Pulmonary artery endothelial cell (primary cell): ENCODE results near the gene FEV. TPM values are rescaled to one million over a fixed set of nuclear protein-coding genes. Genes with fewer than 3 reads are reported as not detected.

Source experiments
- DNase-seq: peaks from one replicate; pipeline ENCODE4 v3.0.0-alpha.2; 2011; ENCODE audit warnings: low read depth, low spot score
- total RNA-seq: library from RNA; depleted of rRNA; stranded (reverse); fragments of >200 nt; gene quantifications from 2 replicates; pipeline ENCODE4 v1.2.3, GENCODE V29; 2014

Gene FEV
- total RNA-seq, 1 donor from 2014 or later = not detected

GRCh38 chr2:218993345-218994315 lies 8.6 kb upstream of the FEV start, which contains the start of gene CRYBA2:
CRYBA2 (minus strand) TSS chr2:218993422; CDS start chr2:218993176, 246 bp downstream.
- DNase-seq = no peak

DNA sequence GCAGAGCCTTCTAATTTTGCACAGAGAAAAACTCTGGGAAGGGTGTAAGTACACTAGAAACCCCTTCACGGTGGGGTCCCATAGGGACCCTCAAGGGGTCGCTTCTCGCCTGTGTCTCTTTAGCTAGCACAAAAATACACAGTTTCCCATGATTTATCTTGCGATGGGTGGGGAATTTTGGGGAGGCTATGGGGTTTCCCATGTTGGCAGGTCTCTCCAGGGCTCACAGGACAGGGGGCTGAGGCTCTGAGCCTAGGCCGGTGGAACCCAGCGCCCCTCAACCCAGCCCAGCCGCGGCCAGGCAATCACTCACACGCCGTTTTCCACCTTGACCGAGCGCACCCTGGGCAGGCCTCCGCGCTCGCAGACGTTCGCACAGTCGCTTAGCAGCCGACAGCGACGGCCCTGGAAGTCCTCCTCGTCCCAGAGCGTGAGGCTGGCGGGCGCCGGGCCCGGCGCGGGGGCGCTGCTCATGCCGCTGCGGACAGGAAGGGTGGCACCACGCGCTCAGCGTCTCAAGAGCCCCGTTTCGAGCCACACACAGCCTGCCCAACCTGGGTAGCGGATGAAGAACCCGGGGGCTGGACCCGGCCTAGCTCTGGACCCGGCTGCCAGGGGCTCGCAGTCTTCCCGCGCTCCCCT lies 7.8 kb upstream of the FEV start:
- DNase-seq = no peak

- no peak for DNase-seq
These were observed 7.2 kb upstream of the FEV start for GRCh38 chr2:218992196-218992595.

- no peak for DNase-seq
These were observed 6.7 kb upstream of the FEV start for GRCh38 chr2:218991674-218992168.

DNA sequence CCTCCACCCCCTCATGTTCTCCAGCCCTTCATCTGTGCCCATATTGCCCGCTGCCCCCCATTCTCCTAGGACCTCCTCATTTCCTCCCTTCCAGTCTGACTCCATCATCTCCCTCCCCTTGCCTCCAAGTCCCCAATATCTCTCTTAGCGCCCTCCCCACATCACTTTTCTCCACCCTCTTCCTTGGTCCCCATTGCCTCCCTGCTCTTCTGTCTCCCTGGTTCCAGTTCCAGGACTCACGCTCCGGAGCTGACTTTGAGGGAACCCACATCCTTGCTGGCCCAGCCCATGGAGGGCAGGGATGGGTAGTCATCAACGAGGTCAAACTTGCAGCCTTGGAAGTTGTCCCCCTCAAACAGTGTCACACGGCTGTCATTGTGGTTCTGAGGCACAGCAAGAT lies 5.6 kb upstream of the FEV start:
- DNase-seq = no peak

DNA sequence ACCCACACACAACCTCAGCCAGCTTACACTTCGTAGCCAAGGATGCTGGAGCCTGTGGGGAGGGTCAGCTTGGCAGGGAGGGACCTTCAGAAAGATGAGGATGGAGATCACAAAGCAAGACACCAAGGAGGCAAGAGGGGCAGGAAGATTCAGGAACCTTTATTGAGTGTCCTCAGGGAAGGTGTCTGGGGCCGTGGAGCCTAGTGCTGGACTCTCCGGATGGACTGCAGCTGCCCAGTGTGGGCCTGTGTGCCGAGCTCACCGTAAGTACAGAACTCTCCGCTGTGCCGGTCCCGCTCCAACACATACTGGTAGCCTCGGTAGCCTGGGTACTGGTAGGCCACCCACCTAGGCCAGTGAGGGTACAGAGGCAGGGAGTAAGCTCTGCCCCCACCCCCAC lies 5.1 kb upstream of the FEV start:
- no peak for DNase-seq

DNA sequence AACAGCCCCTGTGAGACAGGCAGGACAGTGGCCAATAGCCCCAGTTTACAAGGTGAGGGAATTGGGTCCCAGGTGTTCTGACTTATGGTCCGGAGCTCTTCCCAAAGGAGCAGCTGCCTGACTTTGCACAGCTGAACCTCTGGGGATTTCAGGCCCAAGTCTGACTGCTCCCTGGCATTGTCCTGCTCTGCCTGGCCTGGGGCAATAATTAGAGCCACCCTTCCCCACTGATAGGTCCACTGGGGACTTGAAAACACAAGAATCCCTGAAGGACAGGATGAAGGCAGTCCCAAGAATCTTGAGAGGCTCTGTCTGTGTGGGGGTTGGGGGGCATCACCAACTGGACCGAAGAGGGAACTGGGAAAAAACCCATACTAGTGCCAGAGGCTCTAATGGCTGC lies 3.7 kb upstream of the FEV start:
- DNase-seq = no peak

- DNase-seq = no peak
These were observed 3.2 kb upstream of the FEV start for GRCh38 chr2:218988164-218988563.

DNA sequence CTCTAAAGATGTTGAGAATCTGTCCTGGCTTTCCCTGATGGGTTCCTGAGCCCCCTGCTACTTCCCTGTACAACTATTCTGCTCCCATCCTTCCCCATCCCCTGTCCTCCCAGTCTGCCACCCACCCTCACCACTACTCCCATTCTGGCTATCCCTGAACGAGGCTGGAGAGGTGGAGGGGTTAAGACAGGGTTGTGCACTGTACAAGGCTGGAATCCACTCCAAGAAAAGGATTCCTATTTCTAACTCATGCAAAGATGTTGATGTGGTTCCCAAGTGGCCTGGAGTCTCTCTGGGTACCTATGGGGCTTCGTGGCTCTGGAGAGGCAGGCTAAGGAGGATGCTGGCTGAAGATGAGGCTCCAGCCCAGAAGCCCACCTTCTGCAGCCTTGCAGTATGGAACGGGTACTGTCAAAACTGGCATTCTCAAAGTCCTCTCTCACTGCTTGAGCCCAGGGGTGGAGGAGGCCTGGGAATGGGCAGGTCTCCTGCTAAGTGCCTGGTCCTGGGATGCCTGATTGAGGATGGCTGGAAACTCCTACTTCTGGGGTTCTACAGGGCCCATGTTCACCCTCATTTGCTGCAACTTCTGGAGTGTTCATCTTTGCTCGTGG lies 1.3 kb upstream of the FEV start:
- no peak for DNase-seq

GRCh38 chr2:218985325-218986091 lies 524 bp upstream of the FEV start:
- DNase-seq = no peak

DNA sequence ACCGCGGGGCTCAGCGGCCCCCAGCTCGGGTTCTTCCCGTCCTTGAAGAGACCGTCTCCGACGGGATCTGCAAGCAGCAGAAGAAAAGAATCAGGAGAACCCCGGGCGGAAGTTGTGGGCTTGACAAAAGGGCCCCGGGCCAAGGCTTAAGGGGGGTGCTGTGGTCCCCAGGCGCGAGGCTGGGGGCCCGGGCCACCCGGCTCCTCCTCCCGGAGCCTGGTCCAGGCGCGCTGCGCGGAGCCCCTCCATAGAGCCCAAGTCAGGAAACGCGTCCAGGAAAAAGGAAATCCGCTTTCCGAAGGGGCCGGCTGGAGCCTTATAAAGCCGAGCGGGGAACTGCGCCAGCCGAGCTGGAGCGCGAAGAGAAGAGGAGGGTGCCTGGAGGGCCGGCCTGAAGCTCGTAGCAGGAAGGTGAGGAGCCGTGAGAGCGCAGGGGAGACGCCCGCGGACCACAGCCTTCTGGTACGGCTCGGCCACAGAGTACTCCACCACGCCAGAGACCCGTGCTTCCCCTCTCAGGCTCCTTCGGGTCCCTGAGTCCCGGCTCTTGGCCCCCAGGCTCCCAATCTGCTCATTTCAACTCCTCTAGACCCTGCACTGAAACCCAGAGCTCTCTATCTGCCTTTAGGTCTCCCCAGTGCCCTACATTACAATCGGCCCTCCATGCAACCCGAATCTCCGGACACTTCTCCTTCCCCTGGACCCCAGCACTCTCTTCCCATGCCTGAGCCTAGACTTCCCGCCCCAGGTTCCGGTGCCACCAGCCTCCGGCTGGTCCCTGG lies 554 bp downstream of the FEV start:
- DNase-seq = peak; percentile 30

DNA sequence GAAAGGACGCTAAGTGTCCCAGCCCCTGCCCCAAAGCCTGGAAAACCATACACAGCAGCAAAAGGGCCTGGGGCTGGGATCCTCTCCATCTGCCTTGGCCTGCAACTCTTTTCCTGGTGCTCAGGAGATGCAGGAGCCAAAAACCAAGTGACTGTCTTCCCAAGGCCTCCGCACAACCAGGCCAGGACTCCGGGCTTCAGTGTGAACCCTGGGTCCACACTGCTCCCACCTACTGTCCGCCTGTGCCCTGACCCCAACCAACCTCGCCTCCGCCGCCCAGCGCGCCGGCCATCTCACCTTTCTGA lies 1.1 kb downstream of the FEV start:
- no peak for DNase-seq

DNA sequence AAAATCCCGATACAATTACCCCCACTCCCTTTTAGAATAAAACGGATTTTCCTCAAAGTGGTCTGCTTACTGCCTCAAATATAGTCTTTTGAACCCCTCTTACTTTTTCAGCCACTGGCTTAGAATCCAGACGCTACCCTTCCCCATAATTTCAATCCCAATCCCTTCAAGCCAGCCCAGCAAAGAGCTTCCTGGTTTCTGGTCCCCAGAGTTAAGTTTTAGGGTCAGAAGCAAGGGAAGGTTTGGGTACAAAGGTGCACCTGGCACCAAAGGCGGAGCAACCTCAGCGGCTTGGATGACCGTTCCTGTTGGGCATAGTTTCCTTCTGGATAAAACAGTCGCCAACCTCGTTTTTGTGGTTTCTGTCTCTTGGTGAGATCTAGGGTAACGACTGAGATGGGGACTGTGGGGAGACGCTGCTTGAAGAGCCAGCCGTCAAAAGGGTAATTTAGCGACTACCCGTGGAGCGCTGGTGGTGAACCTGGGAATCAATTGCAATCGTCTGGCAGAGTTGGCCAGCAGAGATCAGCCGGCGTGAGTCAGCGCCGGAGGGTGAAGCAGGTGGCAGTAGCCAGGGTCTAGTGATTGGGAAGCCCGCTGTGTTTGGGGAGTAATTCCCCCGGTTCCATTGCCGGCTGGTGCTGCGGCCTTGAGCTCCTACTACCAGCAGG lies 1.6 kb downstream of the FEV start:
- DNase-seq = no peak

GRCh38 chr2:218982586-218983262 lies 2.3 kb downstream of the FEV start:
- no peak for DNase-seq

DNA sequence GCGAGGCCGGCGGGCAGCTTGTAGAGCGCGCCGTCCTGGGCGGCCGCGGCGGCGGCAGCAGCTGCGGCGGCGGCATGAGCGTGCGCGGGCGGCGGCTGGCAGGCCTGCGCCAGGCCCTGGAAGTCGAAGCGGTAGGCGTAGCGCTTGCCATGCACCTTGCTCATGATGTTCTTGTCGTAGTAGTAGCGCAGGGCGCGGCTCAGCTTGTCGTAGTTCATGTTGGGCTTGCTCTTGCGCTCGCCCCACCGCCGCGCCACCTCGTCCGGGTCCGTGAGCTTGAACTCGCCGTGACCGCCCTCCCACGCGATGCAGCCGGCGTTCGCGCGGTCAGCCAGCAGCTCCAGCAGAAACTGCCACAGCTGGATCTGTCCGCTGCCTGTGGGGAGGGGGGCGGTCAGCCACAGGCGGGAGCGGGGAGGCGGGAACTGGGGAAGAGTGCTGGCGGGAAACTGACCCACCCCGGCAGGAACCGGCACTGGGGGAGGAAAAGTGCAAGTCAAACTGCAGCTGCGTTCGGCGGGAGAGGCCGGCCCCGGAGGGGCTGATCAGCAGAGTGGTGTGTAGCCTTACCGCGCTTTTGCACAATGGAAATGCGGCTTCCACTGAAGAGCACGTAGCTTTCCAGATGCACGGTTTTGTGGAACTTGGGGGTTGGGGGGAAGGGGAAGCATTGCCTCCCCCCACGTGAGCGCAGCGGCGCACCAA lies 3.0 kb downstream of the FEV start:
- DNase-seq = no peak

DNA sequence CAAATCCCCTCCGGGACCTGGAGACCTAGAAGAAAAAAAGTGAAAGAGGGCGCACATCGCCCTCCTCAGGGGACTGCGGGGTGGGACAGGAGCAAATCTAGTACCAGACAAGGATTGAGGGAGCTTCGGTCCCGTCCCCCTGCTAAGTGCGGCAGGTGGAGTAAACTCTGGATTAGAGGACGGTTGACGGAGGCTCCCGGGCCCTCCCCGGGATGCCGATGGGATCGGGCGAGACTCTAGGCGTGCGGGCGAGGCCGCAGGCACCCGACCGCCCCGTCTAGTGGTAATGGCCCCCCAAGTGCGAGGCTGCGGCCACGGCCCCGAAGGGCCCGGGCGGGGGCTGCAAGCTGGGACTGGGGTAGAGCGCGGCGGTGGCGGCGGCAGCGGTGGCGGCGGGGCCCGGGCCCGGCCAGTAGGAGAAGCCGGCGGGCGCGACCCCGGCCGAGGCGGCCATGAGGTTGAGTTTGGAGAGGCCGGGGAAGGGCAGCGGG lies 3.5 kb downstream of the FEV start:
- no peak for DNase-seq

DNA sequence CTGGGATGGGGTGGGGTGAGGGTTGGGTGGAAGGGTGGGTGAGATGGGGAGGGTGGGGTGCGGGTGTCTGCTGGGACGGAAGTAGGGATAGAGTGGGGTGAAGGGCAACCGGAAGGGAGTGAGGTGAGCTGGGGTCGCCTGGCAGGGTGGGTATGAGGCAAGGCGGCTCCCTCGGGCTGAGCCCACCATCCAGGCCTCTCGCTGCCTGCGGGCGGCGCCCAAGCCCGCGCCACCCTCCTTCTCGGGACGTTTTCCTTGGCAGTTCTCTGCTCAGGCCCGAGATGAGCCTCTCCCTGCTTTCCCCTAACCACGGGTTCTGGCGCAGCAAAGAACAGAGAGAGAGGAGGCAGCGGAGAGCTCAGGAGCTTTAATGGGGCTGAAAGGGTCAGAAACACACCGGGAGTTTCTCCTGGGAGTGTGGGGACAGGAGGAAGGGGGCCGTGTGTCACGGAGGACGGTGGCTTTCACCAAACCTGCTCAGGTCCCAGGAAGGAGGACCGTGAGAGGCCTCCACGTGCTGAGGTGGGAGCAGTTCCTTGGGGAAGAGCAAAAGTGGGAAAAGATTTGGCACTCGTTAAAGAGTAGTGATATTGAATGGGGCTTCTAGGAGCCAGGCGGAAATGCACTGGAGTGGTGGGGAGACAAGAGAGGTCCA lies 4.1 kb downstream of the FEV start:
- DNase-seq = no peak
